Measurements from ENCODE around the gene OR51G1. TPM values are rescaled to one million over a fixed set of nuclear protein-coding genes. Genes with fewer than 3 reads are reported as not detected.

OR51G1 gene
- total and polyA plus RNA-seq, 10 of the 15 experiments (the other 5 are each of a cell fraction or from before 2014, with no cell fraction given): not detected

DNA sequence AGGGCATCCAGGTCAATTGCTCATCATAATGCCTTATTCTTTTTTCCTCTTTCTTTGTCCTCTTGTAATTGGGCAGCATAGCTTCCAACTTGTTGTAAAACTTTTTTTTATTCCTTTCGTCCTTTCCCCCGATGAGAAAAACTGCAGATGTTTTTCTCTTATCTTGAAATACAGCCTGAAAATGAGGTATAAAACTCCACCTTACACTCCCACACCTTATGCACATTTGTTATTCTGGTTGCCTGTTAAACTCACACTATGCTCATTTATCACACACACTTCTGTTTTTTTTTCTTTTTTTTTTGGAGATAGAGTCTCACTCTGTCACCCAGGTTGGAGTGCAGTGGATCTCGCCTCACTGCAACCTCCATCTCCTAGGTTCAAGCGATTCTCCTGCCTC lies 33.3 kb upstream of the OR51G1 start:
- Histone ChIP-seq H3K9me3 (replicated peaks; ENCODE audit: control insufficient read depth, insufficient read depth, low read length) (no peaks in the 10 kb centered on the region), H3K9ac (ENCODE audit: control insufficient read depth, insufficient read depth, low read length) (no peak overlapping the region), H3K36me3 (ENCODE audit: control insufficient read depth in 2 of 2, insufficient read depth in 2 of 2, low read length in 1 of 2) (no peaks in the 10 kb centered on the region), H3K79me2 (ENCODE audit: control insufficient read depth, insufficient read depth, low read length) (no peaks in the 10 kb centered on the region), H3K4me3 (no peak overlapping the region), H2AFZ (ENCODE audit: control insufficient read depth, low read depth, low read length) (no peak overlapping the region), H3K27ac (ENCODE audit: control insufficient read depth, insufficient read depth) (no peak overlapping the region), H4K20me1 (ENCODE audit: control insufficient read depth, insufficient read depth) (no peaks in the 10 kb centered on the region), H3K4me2 (ENCODE audit: control insufficient read depth, insufficient read depth) (no peak overlapping the region), H3K27me3 (replicated peaks in 1 of 2; ENCODE audit: control insufficient read depth in 2 of 2, insufficient read depth in 2 of 2, low read length in 1 of 2) (no peaks in the 10 kb centered on the region), H3K4me1 (ENCODE audit: control insufficient read depth, insufficient read depth, low read length) (no peaks in the 10 kb centered on the region)
- ATAC-seq (no peak), FAIRE-seq (no peak), DNase-seq (ENCODE audit: low read depth, low spot score) (no peak)
- 55% methylated on average over 4 of the region's 4 CpGs for WGBS (ENCODE audit: insufficient coverage, insufficient replicate concordance, low lambda C conversion rate, missing lambda C conversion rate)
- BruUV-seq (replicated peaks): no TSS peak
- no peak for TF ChIP-seq MTA3 (IDR thresholded peaks at IDR 0.05; ENCODE audit: borderline replicate concordance, low read length)
- no peak for TF ChIP-seq HDAC6 (IDR thresholded peaks at IDR 0.05; ENCODE audit: unreplicated experiment)
- TF ChIP-seq, protein P1, sequence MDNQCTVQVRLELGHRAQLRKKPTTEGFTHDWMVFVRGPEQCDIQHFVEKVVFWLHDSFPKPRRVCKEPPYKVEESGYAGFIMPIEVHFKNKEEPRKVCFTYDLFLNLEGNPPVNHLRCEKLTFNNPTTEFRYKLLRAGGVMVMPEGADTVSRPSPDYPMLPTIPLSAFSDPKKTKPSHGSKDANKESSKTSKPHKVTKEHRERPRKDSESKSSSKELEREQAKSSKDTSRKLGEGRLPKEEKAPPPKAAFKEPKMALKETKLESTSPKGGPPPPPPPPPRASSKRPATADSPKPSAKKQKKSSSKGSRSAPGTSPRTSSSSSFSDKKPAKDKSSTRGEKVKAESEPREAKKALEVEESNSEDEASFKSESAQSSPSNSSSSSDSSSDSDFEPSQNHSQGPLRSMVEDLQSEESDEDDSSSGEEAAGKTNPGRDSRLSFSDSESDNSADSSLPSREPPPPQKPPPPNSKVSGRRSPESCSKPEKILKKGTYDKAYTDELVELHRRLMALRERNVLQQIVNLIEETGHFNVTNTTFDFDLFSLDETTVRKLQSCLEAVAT (IDR thresholded peaks at IDR 0.05): no peak
- no peak for TF ChIP-seq NFIC (IDR thresholded peaks at IDR 0.05; ENCODE audit: low read depth, low read length)
- TF ChIP-seq SMARCA5 (IDR thresholded peaks at IDR 0.05): no peak
- TF ChIP-seq, protein P2, sequence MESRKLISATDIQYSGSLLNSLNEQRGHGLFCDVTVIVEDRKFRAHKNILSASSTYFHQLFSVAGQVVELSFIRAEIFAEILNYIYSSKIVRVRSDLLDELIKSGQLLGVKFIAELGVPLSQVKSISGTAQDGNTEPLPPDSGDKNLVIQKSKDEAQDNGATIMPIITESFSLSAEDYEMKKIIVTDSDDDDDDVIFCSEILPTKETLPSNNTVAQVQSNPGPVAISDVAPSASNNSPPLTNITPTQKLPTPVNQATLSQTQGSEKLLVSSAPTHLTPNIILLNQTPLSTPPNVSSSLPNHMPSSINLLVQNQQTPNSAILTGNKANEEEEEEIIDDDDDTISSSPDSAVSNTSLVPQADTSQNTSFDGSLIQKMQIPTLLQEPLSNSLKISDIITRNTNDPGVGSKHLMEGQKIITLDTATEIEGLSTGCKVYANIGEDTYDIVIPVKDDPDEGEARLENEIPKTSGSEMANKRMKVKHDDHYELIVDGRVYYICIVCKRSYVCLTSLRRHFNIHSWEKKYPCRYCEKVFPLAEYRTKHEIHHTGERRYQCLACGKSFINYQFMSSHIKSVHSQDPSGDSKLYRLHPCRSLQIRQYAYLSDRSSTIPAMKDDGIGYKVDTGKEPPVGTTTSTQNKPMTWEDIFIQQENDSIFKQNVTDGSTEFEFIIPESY (IDR thresholded peaks at IDR 0.05): no peak
- no peak for TF ChIP-seq ZNF274 (IDR thresholded peaks at IDR 0.05; ENCODE audit: insufficient read depth, insufficient read length)
- TF ChIP-seq, protein P3, sequence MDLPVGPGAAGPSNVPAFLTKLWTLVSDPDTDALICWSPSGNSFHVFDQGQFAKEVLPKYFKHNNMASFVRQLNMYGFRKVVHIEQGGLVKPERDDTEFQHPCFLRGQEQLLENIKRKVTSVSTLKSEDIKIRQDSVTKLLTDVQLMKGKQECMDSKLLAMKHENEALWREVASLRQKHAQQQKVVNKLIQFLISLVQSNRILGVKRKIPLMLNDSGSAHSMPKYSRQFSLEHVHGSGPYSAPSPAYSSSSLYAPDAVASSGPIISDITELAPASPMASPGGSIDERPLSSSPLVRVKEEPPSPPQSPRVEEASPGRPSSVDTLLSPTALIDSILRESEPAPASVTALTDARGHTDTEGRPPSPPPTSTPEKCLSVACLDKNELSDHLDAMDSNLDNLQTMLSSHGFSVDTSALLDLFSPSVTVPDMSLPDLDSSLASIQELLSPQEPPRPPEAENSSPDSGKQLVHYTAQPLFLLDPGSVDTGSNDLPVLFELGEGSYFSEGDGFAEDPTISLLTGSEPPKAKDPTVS (IDR thresholded peaks at IDR 0.05; ENCODE audit: low read depth, low read length): no peak
- TF ChIP-seq TBL1XR1 (IDR thresholded peaks at IDR 0.05; ENCODE audit: low read depth, low read length): no peak
- TF ChIP-seq POLR2AphosphoS5 (IDR thresholded peaks at IDR 0.05; ENCODE audit: low read length): no peak
- no peak for TF ChIP-seq SUPT20H (IDR thresholded peaks at IDR 0.05; ENCODE audit: borderline replicate concordance, control insufficient read depth, low read depth, low read length)
- TF ChIP-seq, protein P4, sequence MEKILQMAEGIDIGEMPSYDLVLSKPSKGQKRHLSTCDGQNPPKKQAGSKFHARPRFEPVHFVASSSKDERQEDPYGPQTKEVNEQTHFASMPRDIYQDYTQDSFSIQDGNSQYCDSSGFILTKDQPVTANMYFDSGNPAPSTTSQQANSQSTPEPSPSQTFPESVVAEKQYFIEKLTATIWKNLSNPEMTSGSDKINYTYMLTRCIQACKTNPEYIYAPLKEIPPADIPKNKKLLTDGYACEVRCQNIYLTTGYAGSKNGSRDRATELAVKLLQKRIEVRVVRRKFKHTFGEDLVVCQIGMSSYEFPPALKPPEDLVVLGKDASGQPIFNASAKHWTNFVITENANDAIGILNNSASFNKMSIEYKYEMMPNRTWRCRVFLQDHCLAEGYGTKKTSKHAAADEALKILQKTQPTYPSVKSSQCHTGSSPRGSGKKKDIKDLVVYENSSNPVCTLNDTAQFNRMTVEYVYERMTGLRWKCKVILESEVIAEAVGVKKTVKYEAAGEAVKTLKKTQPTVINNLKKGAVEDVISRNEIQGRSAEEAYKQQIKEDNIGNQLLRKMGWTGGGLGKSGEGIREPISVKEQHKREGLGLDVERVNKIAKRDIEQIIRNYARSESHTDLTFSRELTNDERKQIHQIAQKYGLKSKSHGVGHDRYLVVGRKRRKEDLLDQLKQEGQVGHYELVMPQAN (conservative IDR thresholded peaks at IDR 0.05): no peak
- no peak for TF ChIP-seq SMC3 (IDR thresholded peaks at IDR 0.05; ENCODE audit: borderline replicate concordance, low read length)
- TF ChIP-seq WRNIP1 (IDR thresholded peaks at IDR 0.05; ENCODE audit: borderline replicate concordance, low read depth, low read length): no peak
- intact Hi-C loops (cut with micrococcal nuclease; ENCODE audit: unreplicated experiment): no loop called here
- ChIA-PET CTCF (no interaction called here), RAD21 (ENCODE audit: unreplicated experiment) (no interaction called here), POLR2A (no interaction called here), SMC1A (ENCODE audit: uncharacterized antibody, unreplicated experiment) (interaction anchor here (1.1 kb wide), 1 partner anchor 12 kb away, joined by 3 read pairs; no protein-coding TSS in a partner anchor)
- in situ Hi-C loops (cut with MboI): no loop called here

Data from GM12878 (cell line).